Subcutaneous abdominal adipose tissue (tissue), 5 donors: ENCODE data around the gene CBFA2T3.

ENCODE experiments used
- H3K27ac ChIP-seq: one replicate; pipeline ENCODE4 v1.7.0; 2013; ENCODE audit warnings: low read depth, mild to moderate bottlenecking, inconsistent platforms, low read length, moderate library complexity
- H3K27me3 ChIP-seq, 5 donors: one replicate each; pipeline ENCODE4 v1.7.0; 2013; ENCODE audit warnings: low read length in 5 of 5, inconsistent platforms in 1 of 5; ENCODE audit not compliant: control insufficient read depth in 5 of 5, insufficient read depth in 4 of 5
- H3K36me3 ChIP-seq, 5 donors: one replicate each; pipeline ENCODE4 v1.7.0; 2013; ENCODE audit warnings: low read length in 5 of 5; ENCODE audit not compliant: control insufficient read depth in 5 of 5, insufficient read depth in 5 of 5
- H3K4me1 ChIP-seq, 5 donors: one replicate each; pipeline ENCODE4 v1.7.0; 2013; ENCODE audit warnings: low read length in 5 of 5, mild to moderate bottlenecking in 3 of 5, moderate library complexity in 1 of 5; ENCODE audit not compliant: control insufficient read depth in 5 of 5, insufficient read depth in 5 of 5
- H3K4me3 ChIP-seq, 5 donors: one replicate each; pipeline ENCODE4 v1.7.0; 2013; ENCODE audit warnings: low read length in 5 of 5, low read depth in 1 of 5
- H3K9ac ChIP-seq, 5 donors: one replicate each; pipeline ENCODE4 v1.7.0; 2013; ENCODE audit warnings: low read length in 5 of 5, mild to moderate bottlenecking in 4 of 5, moderate library complexity in 3 of 5
- H3K9me3 ChIP-seq, 5 donors: one replicate each; pipeline ENCODE4 v1.7.0; 2013; ENCODE audit warnings: low read length in 5 of 5; ENCODE audit not compliant: control insufficient read depth in 5 of 5
- donor health status: healthy.
- donor health status: healthy.
- donor health status: healthy.
- donor health status: healthy.
- donor health status: healthy.

The CBFA2T3 gene

GRCh38 chr16:88855176-88855575 is 121.8 kb downstream of the CBFA2T3 start:
- H3K36me3 ChIP-seq: peaks cover 0 to 31% (median 18%) of the 10 kb centered on the region in 5 donors
- peaks cover 4 to 46% (median 39%) of the 10 kb centered on the region in 5 donors for H3K4me1 ChIP-seq
- H3K27ac ChIP-seq: no peak overlapping the region
- H3K4me3 ChIP-seq: no peak overlapping the region
- no peaks in the 10 kb centered on the region for H3K9me3 ChIP-seq
- no peaks in the 10 kb centered on the region for H3K27me3 ChIP-seq
- H3K9ac ChIP-seq: peak overlapping the region in 1 of 5 donors; percentile 67

GRCh38 chr16:88854306-88855111 is 122.5 kb downstream of the CBFA2T3 start:
- H3K9ac ChIP-seq: no peak overlapping the region
- H3K4me1 ChIP-seq: peaks cover 4 to 46% (median 39%) of the 10 kb centered on the region in 5 donors
- H3K36me3 ChIP-seq: peaks cover 0 to 29% (median 17%) of the 10 kb centered on the region in 5 donors
- no peak overlapping the region for H3K4me3 ChIP-seq
- no peaks in the 10 kb centered on the region for H3K9me3 ChIP-seq
- no peak overlapping the region for H3K27ac ChIP-seq
- H3K27me3 ChIP-seq: no peaks in the 10 kb centered on the region

DNA sequence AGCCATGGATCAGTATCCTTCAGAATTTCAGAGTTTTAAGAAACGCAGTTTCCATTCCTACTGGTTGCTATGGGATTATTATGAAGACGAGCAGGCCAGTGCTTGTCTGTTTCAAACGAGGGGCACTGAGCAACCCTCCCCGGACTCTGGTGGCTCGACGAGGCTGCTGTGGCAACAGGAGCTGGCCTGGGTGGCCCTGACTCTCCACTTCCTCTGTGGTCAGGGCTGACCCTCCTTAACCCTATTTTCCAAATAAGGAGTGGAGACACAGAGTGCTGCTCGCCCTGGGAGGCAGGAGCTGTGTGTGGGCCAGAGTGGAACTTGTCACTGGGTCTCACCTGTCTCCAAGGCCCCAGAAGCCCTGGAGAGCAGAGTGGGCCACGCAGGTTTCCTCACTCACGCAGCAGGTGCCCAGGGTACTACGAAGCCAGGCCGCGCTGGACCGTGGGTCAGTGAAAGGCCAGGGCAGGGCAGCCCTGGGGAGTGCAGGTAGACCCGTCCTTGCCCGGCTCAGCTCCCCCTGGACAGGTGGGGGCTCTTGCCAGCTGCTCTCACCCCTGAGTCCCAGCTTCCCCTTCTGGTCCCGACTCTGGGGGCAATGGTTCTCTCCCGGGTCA is 123.6 kb downstream of the CBFA2T3 start:
- Histone ChIP-seq H3K4me3 (no peak overlapping the region), H3K9me3 (no peaks in the 10 kb centered on the region), H3K27ac (no peak overlapping the region), H3K4me1 (peaks cover 4 to 44% (median 37%) of the 10 kb centered on the region in 5 donors), H3K27me3 (no peaks in the 10 kb centered on the region), H3K36me3 (peaks cover 0 to 20% (median 9%) of the 10 kb centered on the region in 5 donors), H3K9ac (no peak overlapping the region)

GRCh38 chr16:88851616-88852015 is 125.4 kb downstream of the CBFA2T3 start:
- no peak overlapping the region for H3K4me3 ChIP-seq
- H3K4me1 ChIP-seq: peaks cover 0 to 29% (median 23%) of the 10 kb centered on the region in 5 donors
- no peak overlapping the region for H3K9ac ChIP-seq
- no peaks in the 10 kb centered on the region for H3K27me3 ChIP-seq
- H3K9me3 ChIP-seq: no peaks in the 10 kb centered on the region
- peaks cover 0 to 29% (median 12%) of the 10 kb centered on the region in 5 donors for H3K36me3 ChIP-seq
- no peak overlapping the region for H3K27ac ChIP-seq

DNA sequence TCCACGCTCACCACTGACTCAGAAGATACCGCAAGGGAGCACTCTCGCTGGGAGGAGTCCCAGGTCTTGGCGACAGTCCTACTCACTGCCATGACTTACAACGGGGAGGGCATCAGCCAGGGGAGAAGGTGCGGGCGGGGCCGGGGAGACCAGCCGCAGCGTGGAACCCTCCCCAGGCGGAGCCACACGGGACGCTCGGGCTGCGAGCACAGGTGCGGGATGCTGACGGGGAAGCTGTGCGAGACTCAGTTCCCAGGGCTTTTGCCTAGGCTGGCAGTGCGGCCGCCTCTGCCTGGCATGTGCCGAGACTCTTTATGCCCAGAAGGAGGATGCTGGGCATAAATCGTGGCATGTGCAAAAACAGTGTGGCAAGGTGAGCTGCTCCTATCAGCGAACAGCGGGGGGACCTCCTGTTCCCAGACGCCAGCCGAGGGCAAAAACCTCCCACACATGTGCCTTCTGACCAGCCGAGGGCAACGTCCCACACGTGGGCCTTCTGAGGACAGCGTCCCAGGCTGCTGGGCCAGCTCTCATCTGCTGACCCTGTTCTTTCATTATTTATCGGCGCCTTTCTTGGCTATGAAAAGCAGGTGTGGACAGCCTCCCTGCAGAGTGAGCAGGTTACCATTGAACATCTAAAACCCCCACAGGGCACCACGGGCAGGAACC is 126.3 kb downstream of the CBFA2T3 start:
- Histone ChIP-seq H3K27ac (no peak overlapping the region), H3K27me3 (no peaks in the 10 kb centered on the region), H3K36me3 (peaks cover 0 to 29% (median 12%) of the 10 kb centered on the region in 5 donors)

GRCh38 chr16:88848557-88848956 is 128.4 kb downstream of the CBFA2T3 start:
- H3K36me3 ChIP-seq: peaks cover 0 to 31% (median 12%) of the 10 kb centered on the region in 5 donors
- H3K27me3 ChIP-seq: no peaks in the 10 kb centered on the region
- H3K4me3 ChIP-seq: no peak overlapping the region
- H3K9ac ChIP-seq: no peak overlapping the region
- no peak overlapping the region for H3K27ac ChIP-seq
- H3K4me1 ChIP-seq: peaks cover 0 to 3% (median 0%) of the 10 kb centered on the region in 5 donors
- no peaks in the 10 kb centered on the region for H3K9me3 ChIP-seq

More for the DNA sequence above, 126.3 kb downstream of the CBFA2T3 start:
- H3K9me3 ChIP-seq: no peaks in the 10 kb centered on the region
- H3K4me3 ChIP-seq: no peak overlapping the region
- H3K4me1 ChIP-seq: peaks cover 0 to 22% (median 16%) of the 10 kb centered on the region in 5 donors
- no peak overlapping the region for H3K9ac ChIP-seq

GRCh38 chr16:88847654-88848053 is 129.4 kb downstream of the CBFA2T3 start:
- Histone ChIP-seq H3K36me3 (peaks cover 0 to 39% (median 20%) of the 10 kb centered on the region in 5 donors), H3K4me3 (no peak overlapping the region), H3K9me3 (no peaks in the 10 kb centered on the region), H3K27ac (no peak overlapping the region), H3K4me1 (no peaks in the 10 kb centered on the region), H3K27me3 (no peaks in the 10 kb centered on the region), H3K9ac (no peak overlapping the region)

- Histone ChIP-seq H3K36me3 (peaks cover 0 to 44% (median 26%) of the 10 kb centered on the region in 5 donors), H3K9ac (no peak overlapping the region), H3K27ac (no peak overlapping the region), H3K27me3 (no peaks in the 10 kb centered on the region), H3K9me3 (no peaks in the 10 kb centered on the region), H3K4me1 (no peaks in the 10 kb centered on the region), H3K4me3 (no peak overlapping the region)
Observed at GRCh38 chr16:88846088-88846487, 130.9 kb downstream of the CBFA2T3 start.

DNA sequence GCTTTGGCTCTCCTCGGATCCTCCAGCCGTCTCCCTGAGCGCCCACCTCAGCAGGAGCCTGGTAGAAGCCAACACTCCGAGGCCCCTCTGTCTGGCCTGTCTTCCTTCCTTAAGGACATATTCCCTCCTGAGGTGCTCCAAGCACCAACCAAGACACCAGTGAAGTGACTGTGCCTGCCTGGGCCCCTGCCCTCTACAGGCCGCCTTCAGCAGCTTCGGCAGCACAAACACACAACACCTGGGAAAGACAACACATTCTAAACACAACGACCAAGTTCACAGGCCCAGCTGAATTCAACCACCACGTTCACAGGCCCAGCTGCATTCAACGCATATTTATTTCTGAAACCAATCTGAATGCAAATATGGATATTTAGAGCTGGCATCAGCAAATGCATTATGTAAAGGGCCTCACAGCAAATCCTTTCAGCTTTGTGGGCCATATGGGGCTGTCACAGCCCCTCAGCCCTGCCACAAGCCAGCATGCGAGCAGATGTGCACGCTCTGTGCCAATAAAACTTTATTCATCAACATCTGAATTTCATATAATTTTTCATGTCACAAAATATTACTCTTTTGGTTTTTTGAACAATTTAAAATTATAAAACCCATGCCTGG is 132.5 kb downstream of the CBFA2T3 start:
- peaks cover 0 to 45% (median 33%) of the 10 kb centered on the region in 5 donors for H3K36me3 ChIP-seq
- H3K4me3 ChIP-seq: no peak overlapping the region
- no peak overlapping the region for H3K9ac ChIP-seq
- H3K27ac ChIP-seq: no peak overlapping the region
- H3K9me3 ChIP-seq: no peaks in the 10 kb centered on the region
- H3K4me1 ChIP-seq: no peaks in the 10 kb centered on the region
- no peaks in the 10 kb centered on the region for H3K27me3 ChIP-seq
